Endothelial cell of umbilical vein (primary cell): ENCODE measurements around the gene NDUFA5.

Source experiments
- EZH2 ChIP-seq: IDR thresholded peaks from 2 replicates; pipeline ENCODE4 v1.6.1; 2012; ENCODE audit warnings: borderline replicate concordance, low read depth, mild to moderate bottlenecking, moderate library complexity, low read length, inconsistent platforms; ENCODE audit not compliant: severe bottlenecking
- FOS ChIP-seq: IDR thresholded peaks from 2 replicates; pipeline ENCODE4 v1.6.1; 2011; ENCODE audit warnings: mild to moderate bottlenecking, low read length, moderate library complexity, borderline replicate concordance; ENCODE audit not compliant: insufficient read depth
- JUN ChIP-seq: IDR thresholded peaks from 2 replicates; pipeline ENCODE4 v1.6.1; 2011; ENCODE audit warnings: borderline replicate concordance, low read depth; ENCODE audit not compliant: insufficient read length, insufficient read depth
- MYC ChIP-seq: IDR thresholded peaks from one replicate; pipeline ENCODE4 v1.6.1; 2011; ENCODE audit warnings: mild to moderate bottlenecking, low read depth, low read length
- POLR2A ChIP-seq: IDR thresholded peaks from 2 replicates; pipeline ENCODE4 v1.6.1; 2012; ENCODE audit warnings: low read depth, mild to moderate bottlenecking, control low read depth, low read length
- POLR2AphosphoS5 ChIP-seq: IDR thresholded peaks from 2 replicates; pipeline ENCODE4 v1.6.1; 2012; ENCODE audit warnings: low read depth, mild to moderate bottlenecking, control low read depth, low read length, moderate library complexity; ENCODE audit not compliant: insufficient read depth
- TF ChIP-seq, protein P1 (sequence below), 2 donors: IDR thresholded peaks; 1 replicate in 1 of 2; 2 replicates in 1 of 2; pipeline ENCODE4 v1.5.1; 2011; ENCODE audit warnings: low read length in 2 of 2, mild to moderate bottlenecking in 2 of 2, moderate library complexity in 2 of 2, control low read depth in 1 of 2, inconsistent platforms in 1 of 2, low read depth in 1 of 2; ENCODE audit not compliant: insufficient read depth in 1 of 2; ENCODE audit errors: extremely low read depth in 1 of 2
- TF ChIP-seq, protein P2 (sequence below): IDR thresholded peaks from 2 replicates; pipeline ENCODE4 v1.6.1; 2011; ENCODE audit not compliant: insufficient read depth, insufficient read length

DNA sequence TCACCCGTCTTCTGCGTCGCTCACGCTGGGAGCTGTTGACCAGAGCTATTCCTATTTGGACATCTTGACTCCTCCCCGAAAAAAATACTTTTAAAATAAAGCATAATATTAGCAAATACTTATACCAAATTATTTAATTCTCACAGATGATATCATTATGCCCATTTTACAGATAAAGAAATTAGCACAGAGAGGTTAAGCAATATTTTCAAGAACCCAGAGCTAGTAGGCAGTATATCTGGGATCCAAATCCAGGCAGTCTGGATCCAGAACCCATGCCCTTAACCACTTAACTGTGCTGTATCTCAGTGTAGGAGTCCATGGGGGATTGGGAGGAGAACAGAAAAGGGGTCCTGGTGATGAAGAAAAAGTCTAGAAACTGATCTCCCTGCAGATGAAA, 29.4 kb downstream of the NDUFA5 start:
- TF ChIP-seq, protein P1, sequence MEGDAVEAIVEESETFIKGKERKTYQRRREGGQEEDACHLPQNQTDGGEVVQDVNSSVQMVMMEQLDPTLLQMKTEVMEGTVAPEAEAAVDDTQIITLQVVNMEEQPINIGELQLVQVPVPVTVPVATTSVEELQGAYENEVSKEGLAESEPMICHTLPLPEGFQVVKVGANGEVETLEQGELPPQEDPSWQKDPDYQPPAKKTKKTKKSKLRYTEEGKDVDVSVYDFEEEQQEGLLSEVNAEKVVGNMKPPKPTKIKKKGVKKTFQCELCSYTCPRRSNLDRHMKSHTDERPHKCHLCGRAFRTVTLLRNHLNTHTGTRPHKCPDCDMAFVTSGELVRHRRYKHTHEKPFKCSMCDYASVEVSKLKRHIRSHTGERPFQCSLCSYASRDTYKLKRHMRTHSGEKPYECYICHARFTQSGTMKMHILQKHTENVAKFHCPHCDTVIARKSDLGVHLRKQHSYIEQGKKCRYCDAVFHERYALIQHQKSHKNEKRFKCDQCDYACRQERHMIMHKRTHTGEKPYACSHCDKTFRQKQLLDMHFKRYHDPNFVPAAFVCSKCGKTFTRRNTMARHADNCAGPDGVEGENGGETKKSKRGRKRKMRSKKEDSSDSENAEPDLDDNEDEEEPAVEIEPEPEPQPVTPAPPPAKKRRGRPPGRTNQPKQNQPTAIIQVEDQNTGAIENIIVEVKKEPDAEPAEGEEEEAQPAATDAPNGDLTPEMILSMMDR (IDR thresholded peaks at IDR 0.05; ENCODE audit: extremely low read depth in 1 of 2, insufficient read depth in 1 of 2, low read depth in 1 of 2, low read length in 2 of 2), result no peak
- TF ChIP-seq, protein P2, sequence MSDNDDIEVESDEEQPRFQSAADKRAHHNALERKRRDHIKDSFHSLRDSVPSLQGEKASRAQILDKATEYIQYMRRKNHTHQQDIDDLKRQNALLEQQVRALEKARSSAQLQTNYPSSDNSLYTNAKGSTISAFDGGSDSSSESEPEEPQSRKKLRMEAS, result no peak
- TF ChIP-seq POLR2AphosphoS5, result no peak
- TF ChIP-seq POLR2A, result no peak
- no peak for TF ChIP-seq FOS
- no peak for TF ChIP-seq EZH2
- TF ChIP-seq MYC, result no peak
- no peak for TF ChIP-seq JUN
